GM18867 (cell line): ENCODE results near the gene TAF13.

Source experiments
- ATAC-seq: cut with Tn5 transposase; IDR thresholded peaks from one replicate; pipeline ENCODE4 v1.9.1; 2021; ENCODE audit warnings: mild to moderate bottlenecking, moderate library complexity; ENCODE audit not compliant: unreplicated experiment

TAF13 gene, protein sequence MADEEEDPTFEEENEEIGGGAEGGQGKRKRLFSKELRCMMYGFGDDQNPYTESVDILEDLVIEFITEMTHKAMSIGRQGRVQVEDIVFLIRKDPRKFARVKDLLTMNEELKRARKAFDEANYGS

DNA sequence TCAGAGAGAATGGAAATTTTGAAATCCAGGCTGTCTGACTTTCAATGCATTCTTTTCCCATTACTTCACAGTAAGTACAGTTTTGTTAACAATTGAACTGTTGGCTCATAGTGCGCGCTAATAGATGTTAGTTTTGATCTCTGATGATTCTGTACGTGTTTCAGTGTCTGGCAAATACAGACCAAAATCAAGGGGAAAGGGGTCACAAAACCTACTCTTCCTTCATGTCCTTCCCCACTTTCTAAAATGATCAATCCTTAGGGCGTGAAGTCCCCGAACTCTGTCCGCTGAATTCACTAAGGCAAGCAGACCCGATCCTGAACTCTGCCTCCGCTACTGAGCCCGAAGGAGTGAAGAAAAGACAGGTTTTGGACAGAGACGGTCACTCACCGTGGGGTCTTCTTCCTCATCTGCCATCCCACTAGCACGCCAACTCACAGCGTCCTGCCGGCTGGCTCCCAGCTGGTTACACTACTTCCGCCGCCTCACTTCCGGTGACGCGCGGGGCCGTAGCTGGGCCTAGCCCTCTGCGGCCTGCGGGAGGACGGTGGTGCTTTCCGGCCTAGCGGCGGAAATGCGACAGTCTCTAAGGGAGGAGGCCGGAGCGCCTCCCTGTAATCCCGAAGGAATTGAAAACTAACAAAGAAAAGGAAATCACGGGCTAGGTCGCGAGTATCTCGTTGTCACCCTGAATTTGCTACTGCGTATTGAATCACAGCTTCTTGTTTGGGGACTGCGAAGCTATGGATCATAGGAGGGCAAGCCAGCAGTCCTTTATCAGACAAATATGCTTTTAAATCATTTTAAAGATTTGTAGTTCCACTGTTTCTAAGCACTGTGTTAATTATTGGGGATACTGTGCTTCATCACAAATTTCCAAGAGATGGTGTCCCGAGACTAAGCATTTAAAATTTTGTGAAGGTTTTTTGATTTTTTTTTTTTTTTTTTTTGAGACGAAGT is at the start of gene TAF13:
TAF13 (minus strand) TSS at position 473 of the 960 bp plus-strand sequence; CDS start at position 417, 56 bp downstream.
- ATAC-seq: peak; percentile 100

DNA sequence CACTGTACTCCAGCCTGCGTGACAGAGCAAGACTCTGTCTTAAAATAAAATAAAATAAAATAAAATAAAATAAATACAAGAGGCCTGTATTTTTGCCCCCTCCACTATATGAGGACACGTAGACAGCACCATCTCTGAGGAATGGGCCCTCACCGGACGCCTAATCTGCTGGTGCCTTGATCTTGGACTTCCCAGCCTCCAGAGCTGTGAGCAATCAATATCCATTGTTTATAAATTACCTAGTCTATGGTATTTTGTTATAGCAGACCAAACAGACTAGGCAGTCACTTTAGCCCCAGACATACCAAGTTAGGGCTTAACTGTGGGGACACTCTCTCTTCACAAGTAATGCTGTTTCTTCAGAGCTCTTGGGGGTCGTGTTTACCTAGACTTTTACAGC is 44.6 kb upstream of the TAF13 start:
- ATAC-seq: no peak

DNA sequence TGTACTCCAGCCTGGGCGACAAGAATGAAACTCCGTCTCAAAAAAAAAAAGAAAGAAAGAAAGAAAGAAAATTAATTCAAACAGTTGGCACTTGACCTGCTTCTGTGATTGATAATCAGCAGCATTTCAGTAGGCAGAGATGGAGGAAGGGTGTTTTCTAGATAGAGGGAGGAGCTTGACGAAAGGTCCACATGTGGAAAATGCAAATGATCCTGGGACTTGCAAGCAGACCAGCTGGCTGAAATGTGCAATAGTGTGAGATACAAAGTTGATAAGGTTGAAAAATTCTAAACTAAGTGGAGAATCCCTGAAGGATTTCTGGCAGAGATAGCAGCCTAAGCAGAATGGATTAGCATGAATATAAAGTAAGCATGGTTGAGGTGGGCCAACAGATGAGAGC is 42.3 kb upstream of the TAF13 start:
- no peak for ATAC-seq

DNA sequence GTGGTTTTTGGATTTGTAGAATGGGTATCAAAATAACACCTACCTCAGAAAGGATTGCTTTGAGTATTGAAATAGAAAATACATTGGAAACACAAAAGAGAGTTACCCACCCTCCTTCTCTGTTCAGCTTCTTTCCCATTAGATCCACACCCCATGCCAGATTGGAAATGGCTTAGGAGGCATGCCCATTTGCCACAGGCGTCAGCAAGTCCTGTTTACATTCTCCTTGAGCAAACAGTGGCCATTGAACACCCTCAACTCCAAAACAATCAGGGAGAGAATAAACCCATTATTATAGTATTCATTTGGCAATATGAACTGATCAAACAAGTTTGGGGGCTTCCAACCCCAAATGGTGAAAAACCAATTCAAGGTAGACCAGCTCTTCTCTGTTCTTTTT is 40.5 kb upstream of the TAF13 start:
- ATAC-seq: no peak

DNA sequence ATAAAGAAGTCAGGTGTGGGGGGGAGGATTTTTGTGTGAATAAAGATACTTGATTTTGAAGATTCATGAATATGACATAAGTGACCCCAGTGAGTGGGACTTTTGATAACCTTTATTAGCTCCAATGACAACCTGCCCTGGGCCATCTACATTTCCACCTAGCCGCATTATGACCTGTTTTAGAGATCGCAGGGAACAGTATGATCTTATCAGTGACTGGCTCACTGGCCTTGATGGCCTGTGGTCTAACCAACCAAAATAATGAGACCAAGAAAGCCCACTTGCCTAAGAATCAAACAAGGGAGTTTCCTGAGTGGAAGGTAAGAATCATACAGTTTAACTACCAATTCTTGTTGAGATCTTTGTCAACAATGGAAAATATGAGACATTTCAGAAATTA is 39.9 kb upstream of the TAF13 start:
- ATAC-seq: no peak

DNA sequence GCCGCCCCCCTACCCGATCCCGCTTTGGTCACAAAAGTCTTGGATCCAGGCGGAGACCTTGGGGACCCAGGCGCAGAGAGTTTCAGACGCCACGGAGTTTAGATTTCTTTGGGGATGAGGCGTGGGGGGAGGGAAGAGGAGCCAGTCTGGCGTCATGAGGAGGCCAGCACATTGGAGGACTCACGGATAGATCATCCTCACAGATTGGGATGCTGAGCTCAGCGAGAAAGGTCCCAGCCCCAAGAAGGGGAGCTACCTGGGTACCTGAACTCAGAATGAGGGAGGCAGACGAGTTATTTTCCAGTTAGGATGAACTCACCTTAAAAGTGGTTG is 38.5 kb upstream of the TAF13 start:
- ATAC-seq: no peak

DNA sequence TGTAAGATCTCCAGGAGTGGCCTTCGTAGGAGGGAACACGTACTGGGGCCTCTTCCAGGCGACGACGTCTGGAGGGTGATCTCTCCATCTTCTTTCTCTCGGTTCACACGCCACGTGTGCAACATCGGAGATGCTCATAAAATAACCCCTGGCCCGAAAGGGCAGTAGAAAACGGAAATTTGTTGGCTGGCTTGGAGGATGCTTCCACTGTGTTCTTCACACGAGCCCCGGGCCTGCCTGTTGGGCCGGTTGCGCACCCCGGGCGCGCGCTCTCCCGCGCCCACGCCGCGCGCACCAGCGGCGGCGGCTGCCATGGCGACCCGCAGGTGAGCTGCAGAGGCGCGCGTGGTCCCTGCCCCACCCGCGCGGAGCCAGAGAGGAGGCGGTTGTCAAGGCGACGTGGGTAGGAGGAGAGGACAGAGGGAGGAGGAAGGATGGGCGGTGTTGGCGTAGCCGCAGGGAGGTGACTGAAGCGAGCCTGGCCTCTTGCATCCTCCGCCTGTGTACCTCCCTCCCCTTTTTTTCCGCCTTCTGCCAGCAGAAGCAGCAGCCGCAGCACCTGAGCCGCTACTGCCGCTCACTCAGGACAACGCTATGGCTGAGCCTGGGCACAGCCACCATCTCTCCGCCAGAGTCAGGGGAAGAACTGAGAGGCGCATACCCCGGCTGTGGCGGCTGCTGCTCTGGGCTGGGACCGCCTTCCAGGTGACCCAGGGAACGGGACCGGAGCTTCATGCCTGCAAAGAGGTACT is 38.0 kb upstream of the TAF13 start, which contains the start of gene ELAPOR1:
ELAPOR1 (plus strand) TSS at position 526 of the 752 bp plus-strand sequence; CDS start at position 595, 69 bp downstream.
- peak; percentile 74 for ATAC-seq

DNA sequence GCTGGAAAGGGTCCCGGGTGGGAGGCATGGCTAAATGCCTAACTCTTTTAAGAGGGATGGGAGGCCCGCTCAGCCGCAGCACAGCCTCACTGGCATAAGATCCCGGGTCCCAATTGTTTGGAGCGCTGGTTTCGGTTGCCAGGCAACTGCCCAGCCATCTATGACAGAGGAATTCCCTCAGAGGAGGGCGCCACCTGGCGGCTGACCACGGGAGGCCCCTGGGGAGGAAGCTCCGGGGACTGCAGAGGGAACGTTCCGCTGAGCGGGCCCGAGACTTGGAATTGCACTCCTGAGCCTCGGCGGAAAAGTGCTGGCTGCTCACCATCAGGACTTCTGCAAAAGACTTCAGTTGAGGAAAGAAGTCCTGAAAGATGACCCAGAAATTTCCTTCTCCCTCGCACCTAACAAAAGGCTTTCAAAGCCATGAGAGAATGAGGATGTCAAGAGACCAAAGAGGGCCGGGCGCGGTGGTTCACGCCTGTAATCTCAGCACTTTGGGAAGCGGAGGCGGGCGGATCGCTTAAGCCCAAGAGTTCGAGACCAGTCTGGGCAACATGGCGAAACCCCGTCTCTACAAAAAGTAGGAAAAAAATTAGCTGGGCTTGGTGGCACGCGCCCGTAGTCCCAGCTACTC is 37.0 kb upstream of the TAF13 start:
- ATAC-seq: peak; percentile 63

DNA sequence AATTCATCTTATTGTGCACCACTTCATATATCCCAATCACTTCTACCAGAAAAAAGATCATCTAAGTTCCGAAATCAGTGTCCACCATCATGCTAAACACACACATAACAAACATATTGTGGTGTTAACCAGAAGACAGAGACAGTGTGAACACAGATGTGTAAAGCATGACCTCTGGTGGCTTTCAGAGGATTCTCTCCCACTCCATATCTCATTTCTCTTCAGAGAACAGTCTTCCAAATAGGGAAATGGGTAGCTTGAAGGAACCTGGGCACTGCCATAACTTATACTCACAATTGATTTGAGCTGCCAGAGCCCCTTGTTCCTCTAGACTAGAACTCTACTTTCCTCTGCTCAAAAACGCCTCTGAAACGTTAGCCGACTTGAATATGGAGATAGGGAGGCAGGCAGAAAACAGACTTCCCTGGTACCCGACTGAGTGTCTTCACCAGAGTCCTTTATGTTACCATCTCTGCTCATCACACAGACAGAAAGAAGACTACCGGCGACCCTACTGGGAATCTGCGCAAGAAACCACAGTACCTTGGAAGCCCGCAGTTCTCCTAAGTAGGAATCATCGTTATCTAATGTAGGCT is 36.4 kb upstream of the TAF13 start:
- ATAC-seq: peak; percentile 2

DNA sequence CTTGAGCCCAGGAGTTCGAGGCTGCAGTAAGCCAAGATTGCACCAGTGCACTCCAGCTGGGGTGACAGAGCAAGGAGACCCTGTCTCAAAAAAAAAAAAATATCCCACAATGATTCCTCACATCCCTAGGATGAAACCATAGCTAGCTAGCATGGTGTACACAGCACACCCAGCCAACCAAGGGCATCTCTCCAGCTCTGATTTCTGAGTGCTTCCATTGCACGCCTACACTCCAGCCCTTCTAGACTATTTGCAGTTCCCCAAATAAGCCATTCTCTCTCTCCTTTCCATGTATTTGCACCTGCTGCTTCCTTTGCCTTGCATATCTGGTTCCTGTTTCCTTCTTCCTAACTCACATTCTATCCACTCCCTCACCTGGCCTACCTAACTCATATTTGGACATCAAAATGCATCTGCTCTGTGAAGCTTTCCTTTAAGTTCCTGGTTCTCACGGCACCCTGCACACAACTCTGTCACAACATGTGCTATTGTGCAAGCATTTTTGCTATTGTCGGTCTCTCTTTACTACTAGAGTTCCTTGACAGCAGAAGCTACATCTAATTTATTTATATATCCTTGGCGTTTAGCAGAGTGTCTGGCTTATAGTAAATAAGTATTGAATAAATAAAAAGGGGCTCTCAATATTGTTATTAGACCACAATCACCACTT is 35.7 kb upstream of the TAF13 start:
- no peak for ATAC-seq

DNA sequence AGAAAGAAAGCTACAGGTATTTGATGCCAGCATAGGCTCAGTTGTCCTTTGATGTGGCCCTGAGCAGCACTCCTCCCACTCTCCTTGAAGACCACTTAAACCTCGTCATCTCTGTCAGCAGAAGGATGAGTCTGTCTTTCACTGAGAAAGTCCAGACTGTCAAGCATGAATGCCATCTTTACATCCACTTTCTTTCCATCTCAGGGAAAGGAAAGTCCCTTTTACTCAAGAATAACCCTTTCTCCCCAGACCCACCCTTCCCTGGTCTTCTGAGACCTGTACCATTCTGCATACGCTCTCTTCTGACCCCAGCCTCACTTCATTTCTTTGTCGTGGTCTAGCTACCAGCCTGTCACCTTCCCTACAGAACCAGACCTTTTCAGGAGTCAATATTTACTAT is 34.1 kb upstream of the TAF13 start:
- no peak for ATAC-seq

DNA sequence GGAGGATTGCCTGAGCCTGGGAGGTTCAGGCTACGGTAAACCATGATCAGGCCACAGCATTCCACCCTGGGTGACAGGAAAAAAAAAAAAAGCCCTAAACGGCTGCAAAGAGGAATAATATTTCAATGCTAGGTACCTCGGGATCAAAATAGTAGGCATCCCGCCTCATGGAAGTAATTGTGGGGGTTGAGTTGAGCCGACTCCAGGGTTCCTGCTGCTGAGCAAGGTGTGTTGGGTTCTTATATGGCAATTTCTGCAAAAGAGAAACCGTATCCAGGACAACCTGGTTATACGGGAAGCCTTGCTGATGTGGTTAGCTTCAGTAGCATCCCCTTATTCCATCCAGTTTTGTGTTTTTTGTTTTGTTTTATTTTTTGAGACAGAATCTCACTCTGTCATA is 32.0 kb upstream of the TAF13 start:
- no peak for ATAC-seq

DNA sequence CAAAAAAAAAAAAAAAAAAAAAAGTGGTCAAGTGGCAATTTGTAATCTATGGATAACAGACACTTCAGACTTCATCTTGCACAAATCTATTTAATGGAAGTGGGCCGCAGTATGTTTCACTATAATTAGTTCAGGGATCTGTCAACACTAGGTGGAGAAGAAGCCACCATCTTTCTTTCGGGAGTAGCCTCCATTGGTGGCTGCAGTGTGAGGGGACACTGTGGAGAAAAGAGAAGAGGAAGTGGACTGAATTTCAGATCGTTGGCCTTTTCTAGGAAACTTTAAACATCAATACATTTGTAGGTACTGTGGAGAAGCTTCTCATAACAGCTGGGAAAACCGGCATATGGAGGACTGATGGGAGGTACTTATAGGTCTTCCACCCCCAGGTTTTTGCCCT is 30.1 kb upstream of the TAF13 start:
- ATAC-seq: no peak

DNA sequence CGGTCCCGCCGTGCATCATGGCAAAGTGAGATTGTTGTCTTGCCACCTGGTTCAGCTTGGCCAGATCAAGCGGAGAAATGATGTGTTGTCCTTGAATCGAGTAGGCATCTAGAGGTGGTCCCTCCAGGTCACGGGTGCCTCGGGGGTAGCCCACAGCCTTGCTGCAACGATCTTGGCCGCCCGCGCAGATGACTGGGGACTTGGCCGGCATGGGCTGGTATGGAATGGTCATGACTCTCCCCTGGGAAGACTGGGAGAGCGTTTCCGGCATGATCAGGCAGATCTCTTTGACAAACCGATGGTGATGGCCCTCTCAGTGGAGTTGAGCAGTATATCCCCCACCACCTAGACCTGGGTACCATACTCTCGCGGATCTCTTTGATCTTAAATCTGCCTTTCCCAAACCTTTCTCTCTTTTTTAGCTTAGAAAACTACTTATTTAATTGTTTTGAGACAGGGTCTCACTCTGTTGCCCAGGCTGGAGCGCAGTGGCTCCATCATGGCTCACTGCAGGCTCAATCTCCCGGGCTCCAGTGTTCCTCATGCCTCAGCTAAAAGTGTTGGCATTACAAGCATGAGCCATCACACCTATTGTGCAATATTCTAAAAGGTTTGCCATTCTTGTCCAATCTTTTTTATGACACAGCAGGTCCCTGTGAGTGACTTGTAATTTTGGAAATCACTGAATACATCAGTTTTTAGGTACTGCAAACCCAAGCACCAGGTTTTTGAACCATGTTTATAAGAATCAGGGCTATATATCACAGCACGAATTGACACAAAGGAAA is 28.8 kb upstream of the TAF13 start:
- ATAC-seq: no peak

DNA sequence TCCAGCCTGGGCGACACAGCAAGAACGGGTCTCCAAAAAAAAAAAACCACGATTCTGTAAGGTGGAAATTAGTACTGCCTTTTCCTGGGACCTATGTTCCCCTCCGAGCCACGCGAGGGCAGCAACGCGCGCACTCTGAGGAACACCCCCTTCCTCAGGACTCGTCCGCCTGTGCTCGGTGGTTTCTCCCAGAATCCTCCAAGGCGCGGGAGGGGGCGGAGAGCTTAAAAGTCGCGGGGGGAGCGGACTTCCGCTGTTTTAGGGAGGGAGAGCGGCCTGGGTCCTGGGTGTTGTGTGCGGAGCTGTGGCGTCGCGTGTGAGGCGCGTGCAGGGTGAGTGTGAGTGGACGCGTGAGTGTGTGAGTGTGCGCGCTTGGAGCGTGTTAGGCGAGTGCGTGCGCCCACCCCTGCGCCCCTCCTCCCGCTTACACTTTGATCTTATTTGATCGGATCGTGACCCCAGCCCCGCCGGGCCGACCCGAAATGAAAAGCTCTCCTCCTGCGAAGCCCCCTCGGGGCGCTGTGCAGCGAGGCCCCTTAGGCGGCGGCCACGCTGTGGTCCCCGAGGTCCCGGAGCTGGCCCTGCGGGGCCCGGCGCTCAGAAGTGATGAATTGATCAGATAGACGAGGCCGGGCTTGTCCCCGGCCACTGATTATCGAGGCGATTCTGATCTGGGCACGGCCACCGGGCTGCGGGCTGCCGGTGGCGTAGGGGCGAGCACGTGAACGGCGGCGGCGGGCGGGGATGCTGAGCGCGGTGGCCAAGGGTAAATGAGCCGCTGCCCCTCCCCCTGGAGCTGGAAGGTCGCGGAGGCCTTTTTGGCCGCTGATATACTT is 24.4 kb upstream of the TAF13 start:
- peak; percentile 88 for ATAC-seq

DNA sequence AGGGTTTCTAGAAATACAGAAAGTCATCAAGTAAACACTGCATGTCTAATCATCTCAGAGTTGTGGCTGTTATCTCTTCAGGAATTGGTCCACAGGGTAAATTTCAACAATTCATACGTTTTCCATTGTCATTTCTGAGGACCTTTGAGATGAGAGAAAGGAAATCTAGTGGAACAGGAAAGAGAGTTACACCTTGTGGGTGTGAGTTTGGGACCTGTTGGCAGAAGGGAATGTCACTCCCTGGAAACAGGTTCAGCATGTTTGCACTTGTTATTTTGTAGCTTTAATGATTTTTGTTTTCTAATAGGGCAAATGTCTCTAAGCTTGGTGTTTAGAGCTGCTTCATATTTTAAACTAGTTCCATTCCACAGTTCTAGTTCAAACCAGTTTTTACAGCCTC is 20.3 kb upstream of the TAF13 start:
- ATAC-seq: no peak

DNA sequence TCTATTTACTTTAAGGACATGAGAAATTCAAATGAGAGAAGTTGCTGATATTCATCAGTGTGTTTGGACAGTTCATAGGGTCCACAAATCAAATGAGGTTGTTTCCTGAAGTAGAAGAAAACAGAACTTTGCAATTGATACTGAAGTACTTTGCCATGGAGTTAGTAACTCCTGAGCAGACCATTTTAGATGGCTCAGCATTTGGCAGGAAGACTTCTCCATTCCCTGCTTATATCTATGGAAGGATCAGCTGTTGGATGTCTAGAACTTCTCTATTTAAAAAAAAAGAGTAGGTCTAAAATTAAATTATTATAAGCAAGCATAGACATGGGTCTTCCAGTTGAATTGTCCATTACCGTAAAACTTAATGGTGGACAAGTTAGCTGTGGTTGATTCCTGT is 19.8 kb upstream of the TAF13 start:
- no peak for ATAC-seq

DNA sequence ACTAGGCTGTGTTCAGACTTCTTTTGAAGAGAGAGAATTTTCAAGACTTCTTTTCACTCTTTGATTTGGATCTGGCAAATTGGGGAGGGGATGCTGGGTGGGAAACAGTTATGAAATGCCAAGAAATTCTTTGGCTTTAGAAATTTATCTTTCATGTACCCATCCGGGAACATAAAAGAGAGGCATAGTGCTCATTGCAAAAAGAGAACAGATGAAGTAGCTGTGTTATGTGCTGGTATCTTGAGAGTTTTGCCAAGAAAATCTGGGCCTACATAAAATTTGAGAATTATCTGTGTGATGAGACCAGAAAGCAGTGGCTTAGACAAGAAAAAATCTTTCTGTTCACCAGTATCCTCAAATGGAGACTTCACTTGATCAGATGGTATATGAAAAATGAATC is 19.1 kb upstream of the TAF13 start:
- ATAC-seq: no peak

DNA sequence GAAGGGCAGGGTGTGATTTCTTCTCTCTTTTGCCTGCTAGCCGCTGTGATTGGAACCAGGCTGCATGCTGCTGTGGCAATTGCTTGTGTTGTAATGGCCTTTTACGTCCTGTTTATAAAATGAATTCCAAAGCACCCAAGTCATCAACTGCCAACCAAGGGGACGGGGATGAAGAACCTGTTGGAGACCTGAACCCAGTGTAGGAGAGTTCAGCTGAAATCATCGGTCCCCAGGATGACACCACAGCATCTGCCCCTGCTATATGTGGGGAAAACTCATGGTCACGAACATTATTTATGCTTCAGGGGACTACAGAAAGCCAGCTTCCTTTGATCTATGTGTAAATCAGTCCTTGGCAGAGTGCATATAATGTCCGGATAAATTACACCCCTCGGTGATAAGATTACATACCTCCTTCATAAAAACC is 18.6 kb upstream of the TAF13 start:
- ATAC-seq: no peak
